GM10847 (cell line): ENCODE results near the gene CC2D1B.

Experiments
- POLR2A ChIP-seq: IDR thresholded peaks from 2 replicates; pipeline ENCODE4 v1.6.1; 2011; ENCODE audit not compliant: insufficient read length; ENCODE audit errors: extremely low read depth

CC2D1B gene, protein sequence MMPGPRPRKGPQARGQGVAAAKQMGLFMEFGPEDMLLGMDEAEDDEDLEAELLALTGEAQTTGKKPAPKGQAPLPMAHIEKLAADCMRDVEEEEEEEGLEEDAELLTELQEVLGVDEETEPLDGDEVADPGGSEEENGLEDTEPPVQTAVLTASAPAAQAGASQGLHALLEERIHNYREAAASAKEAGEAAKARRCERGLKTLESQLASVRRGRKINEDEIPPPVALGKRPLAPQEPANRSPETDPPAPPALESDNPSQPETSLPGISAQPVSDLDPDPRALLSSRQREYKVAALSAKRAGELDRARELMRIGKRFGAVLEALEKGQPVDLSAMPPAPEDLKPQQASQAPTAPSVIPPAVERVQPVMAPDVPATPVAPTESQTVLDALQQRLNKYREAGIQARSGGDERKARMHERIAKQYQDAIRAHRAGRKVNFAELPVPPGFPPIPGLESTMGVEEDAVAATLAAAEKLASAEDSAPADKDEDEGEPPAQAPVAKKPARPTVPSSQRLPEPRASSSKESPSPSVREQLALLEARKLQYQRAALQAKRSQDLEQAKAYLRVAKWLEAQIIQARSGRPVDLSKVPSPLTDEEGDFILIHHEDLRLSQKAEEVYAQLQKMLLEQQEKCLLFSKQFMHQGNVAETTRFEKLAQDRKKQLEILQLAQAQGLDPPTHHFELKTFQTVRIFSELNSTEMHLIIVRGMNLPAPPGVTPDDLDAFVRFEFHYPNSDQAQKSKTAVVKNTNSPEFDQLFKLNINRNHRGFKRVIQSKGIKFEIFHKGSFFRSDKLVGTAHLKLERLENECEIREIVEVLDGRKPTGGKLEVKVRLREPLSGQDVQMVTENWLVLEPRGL

DNA sequence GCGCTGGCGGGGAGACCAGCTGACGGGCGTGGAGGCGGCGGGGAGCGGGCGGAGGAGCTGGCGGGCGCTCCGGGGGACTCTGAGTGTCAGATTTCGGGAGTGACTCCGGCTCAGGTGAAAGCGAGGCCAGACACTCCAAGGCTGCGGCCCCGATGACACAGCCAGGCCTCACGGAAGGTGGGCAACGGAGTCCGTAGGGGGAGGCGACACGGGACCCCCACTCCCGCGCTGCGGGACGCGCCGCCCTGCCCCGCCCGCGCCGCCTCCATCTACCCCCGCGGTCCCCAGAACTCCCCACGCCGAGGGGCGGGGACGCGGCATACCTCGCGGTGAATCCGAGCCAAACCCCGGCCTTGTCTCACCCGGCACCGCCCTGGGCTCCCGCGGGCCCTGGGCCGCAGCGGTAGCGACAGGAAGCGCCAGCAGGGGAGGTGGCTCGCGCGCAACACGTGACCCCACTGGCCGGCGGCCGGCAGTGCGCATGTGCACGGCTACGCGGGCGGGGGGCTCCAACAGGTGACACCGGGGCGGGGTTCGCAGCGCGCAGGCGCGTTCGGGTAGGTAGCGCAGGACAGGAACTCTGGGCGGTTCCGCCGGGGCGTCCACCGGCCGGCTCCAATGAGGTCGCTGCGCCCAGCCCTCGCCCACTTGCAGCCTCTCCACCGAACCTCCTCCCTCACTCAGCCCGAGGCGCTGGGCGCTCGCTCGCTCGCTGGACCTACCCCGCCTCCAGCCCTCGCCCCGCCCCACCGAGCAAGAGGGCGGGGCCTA, at the start of gene CC2D1B:
TSS of gene CC2D1B (minus strand) at position 460 of the 771 bp plus-strand sequence. CDS start 1,585 bp downstream, outside the sequence.
- peak; percentile 96 for TF ChIP-seq POLR2A

DNA sequence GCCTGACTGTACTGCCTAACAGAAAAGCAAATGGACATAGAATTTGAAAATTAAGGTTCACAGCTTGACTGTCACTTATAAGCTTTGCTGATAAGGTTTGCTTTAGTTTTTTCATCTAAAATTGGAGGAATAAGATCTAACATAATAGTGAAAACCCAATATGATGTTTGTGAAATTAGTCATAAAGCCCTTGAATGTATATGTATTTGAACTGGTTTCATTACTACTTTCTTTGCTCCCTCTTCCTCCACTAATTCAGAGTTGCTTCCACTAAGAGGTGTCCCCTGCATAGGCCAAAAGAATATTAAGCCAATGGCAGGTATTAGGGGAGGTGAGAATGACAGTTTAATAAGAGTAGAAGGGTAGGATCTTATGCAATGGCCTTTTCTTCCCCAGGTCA, 48.9 kb upstream of the CC2D1B start:
- TF ChIP-seq POLR2A, result no peak

DNA sequence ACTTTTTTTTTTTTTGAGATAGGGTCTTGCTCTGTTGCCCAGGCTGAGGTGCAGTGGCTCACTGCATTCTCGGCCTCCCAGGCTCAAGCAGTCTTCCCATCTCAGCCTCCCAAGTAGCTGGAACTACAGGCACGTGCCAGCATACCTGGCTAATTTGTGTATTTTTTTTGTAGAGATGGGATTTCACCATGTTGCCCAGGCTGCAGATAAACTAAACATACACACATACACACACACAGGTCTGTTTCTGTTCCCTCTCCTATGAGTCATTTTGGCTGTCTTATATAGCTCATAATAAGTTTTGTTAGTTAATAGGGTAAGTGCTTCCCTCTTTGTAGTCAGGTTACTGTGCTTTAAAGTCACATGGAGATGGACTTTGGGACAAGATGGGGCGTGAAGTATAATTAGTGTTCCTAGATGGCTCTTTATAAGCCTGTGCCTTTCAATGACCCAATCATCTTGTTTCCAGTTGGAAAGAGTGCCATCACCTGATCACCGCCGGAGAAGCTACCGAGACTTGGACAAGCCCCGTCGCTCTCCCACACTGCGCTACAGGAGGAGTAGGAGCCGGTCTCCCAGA, 47.5 kb upstream of the CC2D1B start:
- TF ChIP-seq POLR2A, result no peak

DNA sequence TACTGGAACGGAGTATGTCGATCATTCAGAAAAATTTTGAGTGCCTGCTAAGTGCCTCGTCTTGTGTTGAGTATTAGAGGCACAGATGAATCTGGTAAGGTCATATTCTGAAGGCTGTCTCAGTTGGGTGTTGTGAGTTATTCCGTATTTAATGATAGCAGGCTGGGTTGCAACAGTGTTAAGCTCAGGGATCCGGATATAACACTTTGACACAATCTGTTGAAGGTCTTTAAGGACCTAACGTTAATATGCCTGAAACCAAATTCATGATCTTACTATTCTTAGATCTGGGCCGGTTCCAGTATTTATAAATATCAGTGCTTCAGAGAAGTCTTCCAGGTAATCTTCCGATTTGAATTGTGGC, 39.0 kb upstream of the CC2D1B start:
- TF ChIP-seq POLR2A, result no peak

DNA sequence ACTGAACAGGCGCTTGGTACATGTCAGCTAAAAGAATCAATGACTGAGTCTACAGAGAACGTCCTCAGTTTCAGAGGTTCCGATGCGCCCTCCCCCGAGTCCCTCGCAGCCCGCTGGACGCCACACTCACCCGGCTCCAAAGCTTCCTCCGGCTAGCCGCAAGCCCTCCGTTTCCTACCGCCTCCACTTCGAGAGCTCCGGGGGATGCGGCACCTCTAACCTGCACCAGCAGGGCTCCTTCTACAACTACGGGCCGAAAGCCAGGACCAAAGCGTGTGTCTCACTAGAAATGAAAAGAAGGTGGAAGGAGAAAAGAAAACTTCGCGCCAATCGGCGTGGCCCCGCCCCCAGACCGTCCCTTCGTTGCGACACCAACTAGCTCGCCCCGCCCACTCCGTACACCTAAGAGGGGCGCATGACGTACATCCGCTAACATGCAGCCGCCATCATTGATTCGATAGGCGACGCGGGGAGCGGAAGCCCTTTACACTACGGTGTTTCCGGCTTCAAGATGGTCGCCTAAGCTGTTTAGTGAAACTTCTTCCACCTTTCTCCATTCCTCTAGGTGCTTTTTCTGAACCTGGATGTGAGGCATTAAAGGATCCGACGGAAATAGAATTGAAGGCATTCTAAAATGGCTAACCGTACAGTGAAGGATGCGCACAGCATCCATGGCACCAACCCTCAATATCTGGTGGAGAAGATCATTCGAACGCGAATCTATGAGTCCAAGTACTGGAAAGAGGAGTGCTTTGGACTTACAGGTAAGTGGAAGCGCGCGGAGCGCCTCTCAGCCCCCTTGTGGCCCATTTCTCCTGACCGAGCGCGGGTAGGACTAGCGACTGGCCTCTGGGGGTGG, 38.3 kb upstream of the CC2D1B start, which contains the start of the genes ORC1 and PRPF38A:
TSS of gene ORC1 (minus strand) at position 308 of the 859 bp plus-strand sequence. CDS start 2,200 bp downstream, outside the sequence.
TSS of gene PRPF38A (plus strand) at position 487 of the 859 bp plus-strand sequence. CDS start at position 635, 148 bp downstream.
- peak; percentile 67 for TF ChIP-seq POLR2A

DNA sequence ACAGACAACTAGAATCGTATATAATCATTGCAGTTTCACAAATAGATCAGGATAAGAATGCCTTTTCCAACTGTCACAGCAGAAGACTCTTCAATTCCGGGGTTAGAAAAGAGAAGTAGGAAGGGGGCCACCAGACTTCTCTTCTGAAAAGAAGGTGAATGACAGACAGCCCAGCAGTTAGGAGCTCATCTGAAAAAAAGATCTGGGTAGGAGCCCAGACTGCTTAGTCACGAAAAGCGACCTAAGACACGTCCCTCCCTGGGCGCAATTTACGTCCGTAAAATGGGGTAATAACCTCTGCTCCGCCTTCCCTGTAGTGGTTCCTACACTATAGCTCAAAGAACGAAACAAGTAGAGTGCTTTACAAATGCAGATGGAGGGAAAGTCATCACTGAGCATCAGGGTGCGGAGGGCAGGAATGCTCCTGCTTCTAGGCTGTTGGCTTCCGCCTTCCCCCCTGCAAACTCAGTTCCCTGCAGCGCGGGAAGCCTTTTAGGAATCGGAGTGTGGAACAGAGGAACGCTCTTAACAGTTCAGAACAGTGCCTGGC, 37.6 kb upstream of the CC2D1B start:
- no peak for TF ChIP-seq POLR2A

DNA sequence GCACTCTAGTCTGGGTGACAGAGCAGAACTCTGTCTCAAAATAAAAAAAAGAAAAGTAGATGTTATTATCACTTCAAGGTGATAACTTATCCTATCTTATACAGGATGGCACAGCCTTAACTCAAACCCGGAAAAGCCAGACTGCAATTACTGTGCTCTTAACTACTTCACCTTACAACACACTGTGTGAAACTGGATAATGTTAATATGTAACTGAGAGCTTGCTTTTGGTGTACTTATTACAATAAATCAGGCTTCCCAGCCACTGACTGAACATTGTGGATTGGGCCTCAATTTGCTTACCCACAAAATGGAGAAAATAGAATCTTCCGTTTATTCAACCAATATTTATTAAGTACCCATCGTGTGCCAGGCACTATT, 36.8 kb upstream of the CC2D1B start:
- TF ChIP-seq POLR2A, result no peak

DNA sequence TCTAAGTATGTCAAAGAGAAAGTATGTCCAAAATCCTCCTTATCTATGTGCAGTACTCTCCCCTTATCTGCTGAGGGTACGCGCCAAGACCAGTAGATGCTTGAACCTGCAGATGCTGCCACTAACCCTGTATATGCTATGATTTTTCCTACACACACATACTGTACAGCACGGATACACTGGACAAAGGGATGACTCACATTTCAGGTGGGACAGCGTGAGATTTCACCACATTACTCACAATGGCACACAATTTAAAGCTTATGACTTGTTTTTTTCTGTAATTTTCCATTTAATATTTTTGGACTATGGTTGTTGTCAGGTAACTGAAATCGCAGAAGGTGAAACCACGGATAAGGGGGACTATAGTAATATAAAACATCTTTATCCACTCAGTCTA, 34.1 kb upstream of the CC2D1B start:
- TF ChIP-seq POLR2A, result no peak

DNA sequence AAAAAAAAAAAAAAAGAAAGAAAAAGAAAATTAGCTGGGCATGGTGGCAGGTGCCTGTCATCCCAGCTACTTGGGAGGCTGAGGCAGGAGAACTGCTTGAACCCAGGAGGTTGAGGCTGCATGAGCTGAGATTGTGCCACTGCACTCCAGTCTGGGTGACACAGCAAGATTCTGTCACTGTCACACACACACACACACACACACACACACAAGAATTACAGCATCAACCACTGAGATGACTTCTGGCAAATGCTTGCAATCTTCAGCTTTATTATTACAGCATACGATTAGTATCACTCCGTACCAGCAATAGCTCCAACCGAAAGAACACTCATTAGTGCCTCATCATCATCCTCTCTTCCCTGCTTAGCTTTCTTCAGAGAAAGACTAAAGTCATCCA, 33.6 kb upstream of the CC2D1B start:
- TF ChIP-seq POLR2A, result no peak

DNA sequence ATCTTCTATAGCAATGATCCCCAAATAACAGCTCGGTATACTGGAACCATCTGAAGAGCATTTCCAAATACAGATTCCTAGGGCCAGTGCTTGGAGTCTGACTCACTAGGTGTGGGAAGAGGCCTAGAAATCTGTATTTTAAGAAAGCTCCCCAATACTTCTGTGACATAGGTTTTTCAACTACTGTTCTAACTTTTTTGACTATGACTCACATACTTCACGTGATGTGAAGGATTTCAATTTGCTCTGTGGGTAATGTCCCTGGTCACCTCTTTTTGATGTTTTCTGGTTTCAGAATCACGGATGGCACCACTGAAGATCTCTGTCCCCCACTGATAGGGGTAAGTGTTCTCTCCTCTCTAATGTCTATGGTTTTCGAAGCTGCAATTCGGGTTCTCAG, 27.2 kb upstream of the CC2D1B start:
- no peak for TF ChIP-seq POLR2A

DNA sequence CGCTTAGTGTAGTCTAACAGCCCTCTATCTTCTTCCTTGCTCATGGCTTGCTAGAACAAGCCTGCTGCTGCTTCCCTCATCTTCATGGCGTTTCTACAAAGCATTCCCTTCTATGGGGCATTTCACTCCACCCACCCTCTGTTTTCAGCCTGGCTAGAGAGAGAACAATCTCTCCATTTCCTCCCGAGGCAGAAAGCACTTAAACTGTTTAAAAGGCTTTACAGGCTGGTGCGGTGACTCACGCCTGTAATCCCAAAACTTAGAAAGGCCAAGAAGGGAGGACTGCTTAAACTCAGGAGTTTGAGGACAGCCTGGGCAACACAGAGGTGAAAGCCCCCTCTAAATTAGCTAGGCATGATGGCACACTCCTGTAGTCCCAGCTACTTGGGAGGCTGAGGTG, 20.5 kb upstream of the CC2D1B start:
- TF ChIP-seq POLR2A, result no peak

DNA sequence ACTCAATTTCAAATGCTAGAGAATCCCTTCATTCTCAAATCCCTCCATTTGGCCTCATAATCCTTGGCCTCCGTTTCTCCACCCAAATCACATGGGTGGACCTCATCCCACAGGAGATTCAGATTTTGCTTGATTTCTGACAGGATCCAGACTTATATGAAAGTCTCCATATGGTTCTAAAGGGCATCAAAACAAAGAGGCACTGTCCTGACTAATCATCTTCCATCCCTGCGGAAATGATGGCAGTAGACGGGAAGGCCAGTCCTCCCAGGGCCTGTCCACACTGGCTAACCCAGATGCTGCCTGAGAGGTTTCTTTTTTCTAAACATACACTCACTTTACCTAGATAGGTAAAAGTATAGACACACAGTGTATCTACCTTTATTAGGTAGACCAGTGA, 19.4 kb upstream of the CC2D1B start:
- no peak for TF ChIP-seq POLR2A

DNA sequence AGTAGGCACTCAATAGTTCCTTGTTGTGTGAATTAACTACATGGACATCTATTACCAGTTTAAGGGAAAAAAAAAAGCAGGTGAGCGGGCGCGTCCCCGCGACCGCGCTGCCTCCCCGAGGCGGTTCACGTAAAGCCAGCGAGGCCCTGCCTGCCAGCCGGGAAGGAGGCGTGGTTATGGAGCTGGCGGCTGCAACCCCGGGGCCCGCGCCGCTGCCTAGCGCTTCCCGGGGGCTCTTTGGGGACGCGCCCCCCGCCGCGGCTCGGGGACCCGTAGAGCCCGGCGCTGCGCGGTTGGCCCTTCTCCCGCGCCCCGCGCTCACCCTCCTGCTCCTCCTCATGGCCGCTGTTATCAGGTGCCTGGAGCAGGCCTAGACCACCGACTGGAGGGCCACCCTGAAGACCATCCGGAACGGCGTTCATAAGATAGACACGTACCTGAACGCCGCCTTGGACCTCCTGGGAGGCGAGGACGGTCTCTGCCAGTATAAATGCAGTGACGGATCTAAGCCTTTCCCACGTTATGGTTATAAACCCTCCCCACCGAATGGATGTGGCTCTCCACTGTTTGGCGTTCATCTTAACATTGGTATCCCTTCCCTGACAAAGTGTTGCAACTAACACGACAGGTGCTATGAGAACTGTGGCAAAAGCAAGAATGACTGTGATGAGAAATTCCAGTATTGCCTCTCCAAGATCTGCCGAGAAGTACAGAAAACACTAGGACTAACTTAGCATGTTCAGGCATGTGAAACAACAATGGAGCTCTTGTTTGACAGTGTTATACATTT, 2.6 kb upstream of the CC2D1B start:
- TF ChIP-seq POLR2A, result no peak
